Stimulated activated naive CD8-positive, alpha-beta T cell treated with anti-CD3 and anti-CD28 coated beads, Interleukin-15, Interleukin-2, amounts not matched to agents 100 U/mL and 50 U/mL, for 24 hours (primary cell): ENCODE measurements around the gene HARS1.
"Not testable (repeated sequence)": the region's sequence is repeated elsewhere in the genome, so short reads cannot be mapped to it uniquely, and the experiment has no call there.

Source experiments
- ATAC-seq: fragments of 150-1000 bp; cut with Tn5 transposase; one replicate; pipeline ENCODE4 v1.10.0; 2021
- DNase-seq: peaks from one replicate; pipeline ENCODE4 v3.0.0; 2021

The HARS1 gene, protein sequence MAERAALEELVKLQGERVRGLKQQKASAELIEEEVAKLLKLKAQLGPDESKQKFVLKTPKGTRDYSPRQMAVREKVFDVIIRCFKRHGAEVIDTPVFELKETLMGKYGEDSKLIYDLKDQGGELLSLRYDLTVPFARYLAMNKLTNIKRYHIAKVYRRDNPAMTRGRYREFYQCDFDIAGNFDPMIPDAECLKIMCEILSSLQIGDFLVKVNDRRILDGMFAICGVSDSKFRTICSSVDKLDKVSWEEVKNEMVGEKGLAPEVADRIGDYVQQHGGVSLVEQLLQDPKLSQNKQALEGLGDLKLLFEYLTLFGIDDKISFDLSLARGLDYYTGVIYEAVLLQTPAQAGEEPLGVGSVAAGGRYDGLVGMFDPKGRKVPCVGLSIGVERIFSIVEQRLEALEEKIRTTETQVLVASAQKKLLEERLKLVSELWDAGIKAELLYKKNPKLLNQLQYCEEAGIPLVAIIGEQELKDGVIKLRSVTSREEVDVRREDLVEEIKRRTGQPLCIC

DNA sequence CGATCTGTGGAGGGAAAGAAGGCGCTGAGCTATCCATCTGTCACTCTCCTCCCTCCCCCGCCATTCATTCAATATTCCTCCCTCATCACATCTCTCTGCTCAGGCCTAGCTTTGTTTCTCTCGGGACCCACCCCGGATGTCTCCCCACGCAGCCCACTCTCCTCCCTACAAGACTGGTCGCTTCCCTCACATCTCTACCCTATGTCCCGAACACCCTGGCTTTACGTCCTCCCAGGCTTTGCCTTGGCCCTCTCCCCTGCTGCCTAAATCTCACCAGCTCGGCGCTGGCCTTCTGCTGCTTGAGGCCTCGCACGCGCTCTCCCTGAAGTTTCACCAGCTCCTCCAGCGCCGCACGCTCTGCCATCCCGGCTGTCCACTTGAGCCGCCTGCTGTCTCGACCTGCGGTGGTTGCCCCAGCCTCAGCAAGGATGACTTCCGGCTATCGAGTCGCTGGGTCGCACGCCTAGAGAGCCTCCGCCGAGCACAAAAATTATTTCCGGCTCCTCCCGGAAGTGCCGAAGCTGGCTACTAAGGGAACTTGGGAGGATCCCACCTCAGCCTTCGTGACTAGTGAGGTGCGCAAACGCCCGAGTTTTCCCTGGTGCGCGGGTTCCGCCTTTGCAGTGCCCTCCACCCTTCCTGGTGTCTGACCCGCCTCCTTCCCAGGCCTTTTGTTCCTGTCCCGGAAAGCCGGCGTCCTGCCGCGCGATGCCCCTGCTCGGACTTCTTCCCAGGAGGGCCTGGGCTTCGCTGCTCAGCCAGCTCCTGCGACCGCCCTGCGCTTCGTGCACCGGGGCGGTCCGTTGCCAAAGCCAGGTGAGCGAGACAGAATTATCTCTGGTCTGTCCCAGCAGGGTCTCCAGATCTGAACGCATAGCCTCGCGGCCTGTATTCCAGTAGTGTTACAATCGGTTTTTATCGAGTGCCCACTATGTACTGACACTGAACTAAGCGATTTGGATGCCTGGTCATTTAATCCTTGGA is at the start of gene HARS1, which contains the start of gene HARS2:
TSS of gene HARS1 (minus strand) at position 430 of the 984 bp plus-strand sequence. CDS start at position 364, 66 bp downstream.
TSS of gene HARS2 (plus strand) at position 515 of the 984 bp plus-strand sequence. CDS start at position 709, 194 bp downstream.
- ATAC-seq (peak; percentile 98), DNase-seq (peak; percentile 88)

DNA sequence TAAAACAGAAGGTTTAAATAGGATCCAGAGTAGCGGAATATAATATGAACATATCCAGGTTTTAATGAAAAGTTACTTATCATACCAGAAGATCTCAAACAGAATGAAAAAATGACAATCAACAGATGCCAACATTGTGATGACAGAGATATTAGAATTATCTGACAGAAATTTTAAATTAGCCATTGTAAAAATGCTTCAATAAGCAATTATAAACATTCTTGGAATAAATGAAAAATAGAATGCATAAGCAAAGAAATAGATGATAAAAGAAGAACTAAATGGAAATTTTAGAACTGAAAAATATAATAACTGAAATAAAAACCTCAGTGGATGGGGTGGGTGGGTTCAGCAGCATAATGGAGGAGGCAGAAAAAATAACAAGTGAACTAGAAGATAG is 46.3 kb upstream of the HARS1 start:
- ATAC-seq, result no peak
- no peak for DNase-seq

DNA sequence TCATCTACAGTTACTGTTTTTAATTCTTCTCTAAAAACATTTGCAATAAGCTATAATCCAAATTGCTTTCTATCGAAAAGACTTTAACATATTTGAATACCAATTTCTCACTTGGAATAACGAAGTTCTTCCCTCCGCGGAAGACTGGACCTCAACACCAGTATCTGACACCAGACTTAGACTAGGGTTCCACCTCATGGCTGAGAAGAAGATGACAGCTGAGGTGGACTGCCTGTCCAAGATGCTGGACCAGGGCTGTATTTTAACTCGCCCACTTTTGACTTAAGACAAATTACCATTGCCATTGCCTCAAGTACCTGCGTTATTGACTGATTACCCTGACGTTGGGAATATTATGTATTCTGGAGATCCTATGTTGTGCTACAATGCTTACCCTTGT is 43.2 kb upstream of the HARS1 start:
- ATAC-seq (no peak), DNase-seq (no peak)

DNA sequence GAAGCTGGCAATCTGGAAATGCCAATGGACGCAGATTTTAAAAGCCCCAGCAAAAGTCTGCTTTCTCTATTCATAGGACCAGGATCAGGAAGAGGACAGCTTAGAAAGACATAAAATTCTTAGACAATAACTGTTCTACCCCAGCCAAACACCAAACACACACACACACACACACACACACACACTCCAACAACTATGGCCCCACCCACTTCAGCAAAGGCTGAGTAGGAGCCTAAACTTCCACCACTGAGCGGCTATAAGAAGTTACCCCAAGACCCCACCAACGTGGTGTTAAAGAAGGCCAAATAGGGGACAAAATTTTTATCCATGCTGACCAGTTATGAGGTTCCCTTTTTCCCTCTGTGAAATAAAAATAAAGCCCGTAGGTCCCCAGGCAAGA is 41.9 kb upstream of the HARS1 start:
- DNase-seq (no peak), ATAC-seq (no peak)

DNA sequence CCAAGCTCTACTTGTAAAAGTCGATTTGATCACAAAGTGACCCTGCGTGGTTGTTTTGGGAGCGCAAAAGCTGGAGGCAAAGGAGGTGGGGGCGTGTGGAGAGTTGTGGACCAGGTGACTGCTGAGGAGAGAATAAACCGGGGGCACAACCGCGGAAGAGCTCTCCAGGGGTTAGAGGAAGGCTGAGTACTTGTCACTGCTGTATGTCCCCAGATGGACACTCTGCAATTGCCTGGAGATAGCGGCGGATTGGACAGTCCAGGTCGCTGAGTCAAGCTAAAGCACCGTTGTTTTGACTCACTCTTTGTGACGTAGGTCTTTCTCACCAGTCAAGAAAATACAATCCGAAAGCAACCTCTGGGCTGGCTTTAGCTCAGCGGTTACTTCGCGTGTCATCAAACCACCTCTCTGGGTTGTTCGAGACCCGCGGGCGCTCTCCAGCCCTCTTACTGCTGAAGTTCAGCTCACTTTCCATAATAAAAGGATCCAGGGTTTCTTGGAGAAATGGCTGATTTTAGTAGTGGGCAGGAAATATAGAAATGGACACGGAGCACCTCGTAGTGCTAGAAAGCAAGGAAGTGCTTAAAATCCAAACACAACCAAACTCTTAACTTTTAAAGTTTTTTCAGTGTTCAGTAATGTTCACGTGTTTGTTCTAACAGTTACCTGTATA is 34.8 kb upstream of the HARS1 start:
- DNase-seq (peak; percentile 76), ATAC-seq (peak; percentile 98)

DNA sequence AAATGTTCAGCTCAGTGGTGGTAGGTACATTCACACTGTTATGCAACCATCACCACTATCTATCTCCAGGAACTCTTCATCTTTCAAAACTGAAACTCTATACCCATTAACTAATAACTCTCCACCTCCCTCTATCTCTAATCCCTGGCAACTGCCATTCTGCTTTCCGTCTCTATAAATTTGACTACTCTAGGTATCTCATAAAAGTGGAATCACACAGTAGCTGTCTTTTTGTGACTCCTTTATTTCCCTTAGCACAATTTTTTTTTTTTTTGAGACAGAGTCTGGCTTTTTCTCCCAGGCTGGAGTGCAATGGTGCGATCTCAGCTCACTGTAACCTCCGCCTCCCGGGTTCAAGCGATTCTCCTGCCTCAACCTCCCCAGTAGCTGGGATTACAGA is 30.2 kb upstream of the HARS1 start:
- not testable (repeated sequence) for DNase-seq, ATAC-seq

DNA sequence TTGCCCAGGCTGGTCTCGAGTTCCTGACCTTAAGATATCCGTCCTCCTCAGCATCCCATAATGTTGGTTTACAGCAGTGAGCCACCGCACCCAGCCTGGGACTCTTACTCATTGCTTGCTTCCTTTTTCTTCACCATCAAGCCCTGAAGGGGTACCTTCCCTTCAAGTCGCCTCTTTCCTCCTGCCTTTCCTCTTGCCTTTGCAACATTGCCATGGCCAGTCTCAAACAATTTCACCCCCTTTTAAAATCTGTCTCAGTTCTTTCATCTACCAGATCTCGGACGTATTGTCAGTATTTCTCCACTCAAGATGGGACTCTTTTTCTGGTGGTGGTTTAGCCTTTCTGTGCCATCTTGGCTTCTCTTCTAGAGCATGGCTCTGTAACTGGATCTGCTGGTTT is 29.6 kb upstream of the HARS1 start:
- not testable (repeated sequence) for DNase-seq, ATAC-seq

DNA sequence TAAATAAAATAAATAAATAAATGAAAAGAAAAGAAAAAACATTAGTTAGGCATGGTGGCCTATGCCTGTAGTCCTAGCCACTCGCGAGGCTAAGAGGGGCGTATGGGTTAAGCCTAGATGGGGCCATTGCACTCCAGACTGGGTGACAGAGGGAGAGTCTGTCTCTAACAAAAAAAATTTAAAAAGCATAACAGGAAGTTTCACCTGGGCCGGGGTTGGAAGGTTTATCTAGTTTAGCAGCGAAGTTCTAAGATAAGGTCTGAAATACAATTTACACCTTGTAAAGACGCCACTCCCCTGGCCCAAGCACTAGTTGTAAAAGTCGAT is 27.1 kb upstream of the HARS1 start:
- ATAC-seq (no peak), DNase-seq (no peak)

DNA sequence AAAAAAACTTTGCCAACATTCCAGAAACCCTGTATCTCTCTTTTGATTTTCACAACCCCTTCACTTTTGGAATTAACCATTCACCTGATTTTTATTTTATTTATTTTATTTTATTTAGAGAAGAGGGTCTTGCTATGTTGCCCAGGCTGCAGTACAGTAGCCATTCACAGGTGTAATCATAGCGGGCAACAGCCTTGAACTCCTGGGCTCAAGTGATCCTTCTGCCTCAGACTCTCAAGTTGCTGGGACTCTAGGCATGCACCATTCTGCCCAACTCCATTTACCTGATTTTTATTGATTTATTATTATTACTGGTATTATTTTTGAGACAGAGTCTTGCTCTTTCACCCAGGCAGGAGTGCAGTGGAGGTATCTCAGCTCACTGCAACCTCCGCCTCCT is 25.1 kb upstream of the HARS1 start:
- not testable (repeated sequence) for DNase-seq, ATAC-seq

DNA sequence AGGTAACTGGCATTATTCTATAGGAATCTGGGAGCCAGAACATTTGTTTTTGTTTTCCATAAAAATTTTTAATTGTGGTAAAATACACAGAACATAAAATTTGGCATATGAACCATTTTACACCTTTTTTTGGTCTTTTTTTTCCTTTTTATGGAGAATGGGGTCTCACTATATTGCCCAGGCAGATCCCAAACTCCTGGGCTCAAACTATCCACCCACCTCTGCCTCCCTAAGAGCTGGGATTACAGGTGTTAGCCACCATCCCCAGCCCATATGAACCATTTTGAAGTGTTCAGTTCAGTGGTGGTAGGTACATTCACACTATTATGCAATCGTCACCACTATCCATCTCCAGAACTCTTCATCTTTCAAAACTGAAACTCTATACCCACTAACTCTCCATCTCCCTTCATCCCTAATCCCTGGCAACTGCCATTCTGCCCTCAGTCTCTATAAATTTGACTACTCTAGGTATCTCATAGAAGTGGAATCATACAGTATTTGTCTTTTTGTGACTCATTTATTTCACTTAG is 22.5 kb upstream of the HARS1 start:
- ATAC-seq (no peak), DNase-seq (no peak)

DNA sequence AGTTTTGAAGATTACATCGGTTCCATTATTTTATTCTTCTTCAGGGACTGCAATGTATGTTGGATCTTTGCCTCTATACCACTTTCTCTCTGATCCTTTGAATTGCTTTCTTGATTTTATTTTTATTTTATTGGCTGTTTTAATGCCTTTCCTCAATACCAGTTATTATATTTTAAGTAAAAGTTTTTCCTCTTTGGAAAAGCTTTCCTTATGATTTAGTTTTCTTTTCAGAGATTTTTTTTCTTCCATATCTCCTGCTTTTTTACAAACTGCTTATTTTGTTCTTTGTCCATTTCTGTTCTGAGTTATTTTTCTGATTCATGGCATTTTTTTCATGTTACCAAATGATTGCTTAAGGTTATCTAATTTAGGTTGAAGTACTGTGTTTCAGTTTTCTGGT is 20.6 kb upstream of the HARS1 start:
- ATAC-seq, result no peak
- DNase-seq, result no peak

DNA sequence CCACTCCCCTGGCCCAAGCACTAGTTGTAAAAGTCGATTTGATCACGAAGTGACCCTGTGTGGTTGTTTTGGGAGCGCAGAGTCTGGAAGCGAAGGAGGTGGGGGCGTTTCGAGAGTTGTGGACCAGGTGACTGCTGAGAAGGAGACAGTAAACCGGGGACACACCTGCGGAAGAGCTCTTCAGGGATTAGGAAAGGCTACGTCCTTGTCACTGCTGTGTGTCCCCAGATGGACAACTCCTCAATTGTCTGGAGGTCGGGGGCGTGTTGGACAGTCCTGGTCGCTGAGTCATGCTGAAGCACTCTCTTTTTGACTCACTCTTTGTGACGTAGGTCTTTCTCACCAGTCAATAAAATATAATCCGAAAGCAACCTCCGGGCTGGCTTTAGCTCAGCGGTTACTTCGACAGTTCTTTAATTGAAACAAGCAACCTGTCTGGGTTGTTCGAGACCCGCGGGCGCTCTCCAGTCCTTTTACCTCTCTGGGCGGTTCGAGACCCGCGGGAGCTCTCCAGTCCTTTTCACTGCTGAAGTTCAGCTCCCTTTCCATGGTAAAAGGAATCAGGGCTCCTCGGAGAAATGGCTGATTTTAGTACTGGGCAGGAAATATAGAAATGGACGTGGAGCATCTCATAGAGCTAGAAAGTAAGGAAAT is 19.9 kb upstream of the HARS1 start:
- ATAC-seq (peak; percentile 96), DNase-seq (peak; percentile 77)

DNA sequence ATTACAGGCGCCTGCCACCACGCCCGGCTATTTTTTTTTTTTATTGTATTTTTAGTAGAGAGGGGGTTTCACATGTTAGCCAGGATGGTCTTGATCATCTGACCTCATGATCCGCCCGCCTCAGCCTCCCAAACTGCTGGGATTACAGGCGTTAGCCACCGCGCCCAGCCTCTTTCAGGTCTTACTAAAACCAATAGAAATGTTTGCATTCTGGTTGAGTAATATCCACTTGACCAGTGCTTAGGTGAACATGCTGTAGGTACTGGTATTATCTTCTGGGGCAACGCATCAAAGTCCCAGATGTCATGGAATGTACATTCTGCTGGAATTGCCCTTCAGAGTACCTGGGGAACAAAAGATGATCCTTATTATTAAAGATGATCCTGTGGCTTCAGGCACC is 17.6 kb upstream of the HARS1 start:
- not testable (repeated sequence) for DNase-seq, ATAC-seq

DNA sequence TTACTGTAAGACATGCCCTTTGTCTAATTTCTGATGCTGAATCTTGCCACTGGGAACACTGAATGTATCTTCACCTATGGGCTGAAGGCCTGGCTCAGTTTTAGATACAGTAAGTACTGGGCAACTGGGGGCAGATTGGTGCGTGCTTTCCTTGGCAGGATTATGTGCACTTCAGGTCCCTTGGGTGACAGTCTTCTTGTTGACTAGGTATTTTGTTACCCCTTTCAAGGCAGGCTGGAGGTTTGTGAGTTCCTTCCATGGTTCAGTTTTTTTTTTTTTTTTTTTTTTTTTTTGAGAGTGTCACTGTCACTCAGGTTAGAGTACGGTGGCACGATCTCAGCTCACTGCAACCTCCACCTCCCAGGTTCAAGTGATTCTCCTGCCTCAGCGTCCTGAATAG is 16.6 kb upstream of the HARS1 start:
- DNase-seq, result no peak

DNA sequence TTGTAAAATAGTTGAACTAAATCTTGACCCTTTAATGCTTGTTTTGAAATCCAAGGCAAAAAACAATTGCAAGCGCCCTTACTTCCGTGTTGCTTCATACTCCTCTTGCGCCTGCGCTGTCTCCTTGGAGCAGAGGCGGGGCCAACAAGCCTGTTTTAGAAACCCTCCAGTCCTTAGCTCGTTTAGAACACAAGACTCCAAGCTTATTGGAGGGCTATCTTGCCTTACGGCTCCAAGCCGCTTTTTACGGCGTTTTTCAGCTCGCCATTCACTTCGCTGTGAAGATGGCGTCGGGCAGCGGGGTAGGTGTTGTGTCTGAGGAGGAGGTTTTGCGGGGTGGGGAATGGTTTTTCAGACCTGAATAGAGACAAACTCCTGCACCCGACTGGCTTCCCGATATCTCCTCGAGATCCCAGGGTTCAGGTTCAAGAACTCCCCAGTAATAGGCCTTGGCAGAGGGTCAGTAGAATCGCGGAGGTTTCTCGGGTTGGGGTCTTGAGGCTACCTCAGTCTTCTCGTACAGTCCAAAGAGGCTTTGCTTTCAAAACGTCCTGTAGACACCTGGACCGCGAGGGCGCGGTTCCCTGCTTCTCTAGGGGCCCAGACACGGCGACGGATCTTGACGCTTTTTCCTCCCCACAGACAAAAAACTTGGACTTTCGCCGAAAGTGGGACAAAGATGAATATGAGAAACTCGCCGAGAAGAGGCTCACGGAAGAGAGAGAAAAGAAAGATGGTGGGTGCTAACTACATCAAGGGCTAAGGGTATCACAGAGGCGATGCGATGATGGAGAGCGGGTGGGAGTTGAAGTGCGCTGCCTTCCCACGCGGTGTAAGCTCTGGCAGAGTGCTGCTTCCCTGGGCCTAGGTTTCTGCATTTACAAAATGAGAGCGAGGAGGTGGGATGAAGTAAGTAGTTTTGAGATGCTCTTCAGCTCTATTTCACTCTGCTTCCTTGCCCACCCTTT is 9.3 kb upstream of the HARS1 start, which contains the start of gene ZMAT2:
TSS of gene ZMAT2 (plus strand) at position 271 of the 968 bp plus-strand sequence. CDS start at position 285, 14 bp downstream.
- DNase-seq (peak; percentile 90), ATAC-seq (peak; percentile 98)

More for the DNA sequence above, 16.6 kb upstream of the HARS1 start:
- ATAC-seq, result no peak

DNA sequence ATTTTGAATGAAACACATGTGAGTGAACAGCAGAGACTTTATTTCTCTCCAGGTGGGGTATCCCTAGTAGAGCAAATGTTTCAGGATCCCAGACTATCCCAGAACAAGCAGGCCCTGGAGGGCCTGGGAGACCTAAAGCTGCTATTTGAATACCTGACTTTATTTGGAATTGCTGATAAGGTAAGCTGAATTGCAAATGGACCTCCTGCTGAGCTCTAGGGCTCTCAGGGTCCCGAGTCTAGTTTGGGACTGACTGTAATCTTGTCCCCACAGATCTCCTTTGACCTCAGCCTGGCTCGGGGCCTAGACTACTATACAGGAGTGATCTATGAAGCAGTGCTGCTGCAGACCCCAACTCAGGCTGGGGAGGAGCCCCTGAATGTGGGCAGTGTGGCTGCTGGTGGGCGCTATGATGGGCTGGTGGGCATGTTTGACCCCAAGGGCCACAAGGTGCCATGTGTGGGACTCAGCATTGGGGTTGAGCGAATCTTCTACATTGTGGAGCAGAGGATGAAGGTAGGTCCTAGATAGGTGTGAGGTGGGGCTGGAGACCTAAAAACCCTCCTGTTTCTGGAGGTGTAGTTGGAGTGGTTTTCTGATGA is 5.8 kb upstream of the HARS1 start:
- DNase-seq, result no peak

DNA sequence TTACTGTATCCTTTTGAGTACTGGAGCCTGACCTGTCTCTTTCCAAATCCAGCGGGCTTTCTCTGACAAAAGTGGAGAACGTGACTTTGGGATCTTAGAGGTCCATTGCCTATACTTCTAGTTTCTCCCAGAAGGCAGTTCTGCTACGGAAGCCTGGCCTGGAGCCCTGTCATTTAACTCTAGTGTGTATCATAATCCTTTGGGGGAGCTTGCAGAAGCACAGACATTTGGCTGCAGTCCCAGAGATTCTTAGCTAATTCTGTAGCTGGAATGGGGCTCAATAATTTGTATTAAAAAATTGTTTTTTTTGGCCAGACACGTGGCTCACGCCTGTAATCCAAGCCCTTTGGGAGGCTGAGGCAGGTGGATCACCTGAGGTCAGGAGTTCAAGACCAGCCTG is 3.1 kb upstream of the HARS1 start:
- no peak for ATAC-seq
- DNase-seq, result no peak

More for the DNA sequence above, 5.8 kb upstream of the HARS1 start:
- ATAC-seq, result no peak

DNA sequence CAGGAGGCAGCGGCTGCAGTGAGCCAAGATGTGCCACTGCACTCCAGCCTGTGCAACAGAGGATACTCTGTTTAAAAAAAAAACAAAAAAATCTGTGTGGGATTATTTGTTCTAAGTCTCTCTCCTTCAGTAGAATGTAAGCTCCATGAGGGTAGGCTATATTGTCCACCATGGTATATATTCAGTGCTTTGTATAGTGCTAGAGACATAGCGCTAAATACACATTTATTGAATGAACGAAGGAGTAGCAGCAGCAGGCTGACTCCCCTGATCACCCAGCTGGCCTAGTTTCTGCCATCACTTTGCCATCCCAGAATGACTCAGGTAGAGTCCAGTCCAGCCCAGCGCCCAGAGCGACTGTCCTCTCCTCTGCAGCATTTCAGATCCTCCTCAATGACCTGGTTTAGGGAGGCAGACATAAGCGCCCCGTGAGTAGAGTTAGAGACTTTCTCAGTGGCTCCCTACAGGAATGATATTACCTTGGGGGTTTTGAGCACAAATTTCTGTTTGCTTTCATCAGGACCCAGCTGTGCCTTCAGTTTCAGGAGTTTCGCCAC is 716 bp downstream of the HARS1 start:
- ATAC-seq (no peak), DNase-seq (no peak)

DNA sequence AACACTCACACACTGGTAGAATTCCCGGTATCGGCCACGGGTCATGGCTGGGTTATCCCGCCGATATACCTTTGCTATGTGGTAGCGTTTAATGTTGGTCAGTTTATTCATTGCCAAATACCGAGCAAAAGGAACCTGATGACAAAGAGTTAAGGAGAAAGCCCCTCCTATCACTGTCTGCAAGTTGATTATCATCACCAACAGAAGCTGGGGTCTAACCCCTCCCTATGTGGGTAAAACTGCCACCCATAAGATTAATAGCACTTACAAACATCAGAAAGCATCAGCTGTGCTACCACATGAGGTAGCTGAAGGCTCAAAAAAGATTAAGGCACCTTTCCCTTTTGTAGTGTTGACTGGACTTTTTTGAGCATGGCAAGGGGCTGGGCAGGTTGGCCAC is 12.2 kb downstream of the HARS1 start:
- no peak for DNase-seq
- no peak for ATAC-seq
